Neuronal stem cell (in vitro differentiated cells): ENCODE data around the gene MLLT3.
"Not testable (repeated sequence)": the region's sequence is repeated elsewhere in the genome, so short reads cannot be mapped to it uniquely, and the experiment has no call there.

ENCODE experiments used
- DNase-seq: peaks from one replicate; pipeline ENCODE4 v3.0.0-alpha.2; 2013; ENCODE audit warnings: low spot score
- H2AFZ ChIP-seq: one replicate; pipeline ENCODE4 v1.6.1; 2013; ENCODE audit warnings: mild to moderate bottlenecking, low read length, inconsistent platforms
- H2AK5ac ChIP-seq: 2 replicates; pipeline ENCODE4 v1.6.1; 2013; ENCODE audit warnings: low read depth, mild to moderate bottlenecking, inconsistent platforms, low read length, moderate library complexity, mixed read lengths
- H2BK120ac ChIP-seq: 2 replicates; pipeline ENCODE4 v1.6.1; 2013; ENCODE audit warnings: low read depth, mild to moderate bottlenecking, inconsistent platforms, low read length, moderate library complexity, mixed read lengths
- H2BK12ac ChIP-seq: one replicate; pipeline ENCODE4 v1.6.1; 2013; ENCODE audit warnings: low read length, inconsistent platforms
- H2BK15ac ChIP-seq: 2 replicates; pipeline ENCODE4 v1.6.1; 2013; ENCODE audit warnings: mild to moderate bottlenecking, low read length, inconsistent platforms, mixed read lengths
- H2BK5ac ChIP-seq: one replicate; pipeline ENCODE4 v1.6.1; 2013; ENCODE audit warnings: inconsistent platforms, mild to moderate bottlenecking, low read length, moderate library complexity
- H3K14ac ChIP-seq: one replicate; pipeline ENCODE4 v1.6.1; 2013; ENCODE audit warnings: low read length, inconsistent platforms
- H3K18ac ChIP-seq: 2 replicates; pipeline ENCODE4 v1.6.1; 2013; ENCODE audit warnings: low read length, inconsistent platforms
- H3K23ac ChIP-seq: 2 replicates; pipeline ENCODE4 v1.6.1; 2013; ENCODE audit warnings: low read depth, mild to moderate bottlenecking, mixed read lengths, low read length, inconsistent platforms; ENCODE audit not compliant: poor library complexity
- H3K27ac ChIP-seq: replicated peaks from 3 replicates; pipeline ENCODE4 v1.5.1; 2013; ENCODE audit warnings: low read length, inconsistent platforms
- H3K27me3 ChIP-seq, 3 experiments: 2 replicates each; pipeline ENCODE4 v1.6.1; 2013; ENCODE audit warnings: low read length in 3 of 3, mild to moderate bottlenecking in 2 of 3, inconsistent platforms in 1 of 3, low read depth in 1 of 3, mixed read lengths in 1 of 3, moderate library complexity in 1 of 3; ENCODE audit not compliant: control insufficient read depth in 3 of 3, insufficient read depth in 3 of 3
- H3K36me3 ChIP-seq, 2 donors: replicated peaks in 1 of 2; 2 replicates each; pipeline ENCODE4 v1.6.1; 2013; ENCODE audit warnings: low read length in 2 of 2; ENCODE audit not compliant: control insufficient read depth in 2 of 2, insufficient read depth in 2 of 2
- H3K4ac ChIP-seq: 2 replicates; pipeline ENCODE4 v1.6.1; 2013; ENCODE audit warnings: inconsistent platforms, mild to moderate bottlenecking, low read length, moderate library complexity
- H3K4me1 ChIP-seq, 2 donors: 1 replicate in 1 of 2; 2 replicates in 1 of 2; pipeline ENCODE4 v1.6.1; 2013; ENCODE audit warnings: low read length in 2 of 2, low read depth in 1 of 2; ENCODE audit not compliant: control insufficient read depth in 2 of 2, insufficient read depth in 1 of 2
- H3K4me2 ChIP-seq: one replicate; pipeline ENCODE4 v1.6.1; 2013; ENCODE audit warnings: mild to moderate bottlenecking, low read length, inconsistent platforms; ENCODE audit not compliant: insufficient read depth, poor library complexity, severe bottlenecking
- H3K4me3 ChIP-seq, 2 donors: 2 replicates each; pipeline ENCODE4 v1.5.1; 2013; ENCODE audit warnings: low read length in 2 of 2, mild to moderate bottlenecking in 2 of 2, inconsistent platforms in 1 of 2, moderate library complexity in 1 of 2
- H3K79me1 ChIP-seq: one replicate; pipeline ENCODE4 v1.6.1; 2013; ENCODE audit warnings: low read depth, mild to moderate bottlenecking, inconsistent platforms, low read length, moderate library complexity
- H3K9ac ChIP-seq: one replicate; pipeline ENCODE4 v1.6.1; 2013; ENCODE audit warnings: mild to moderate bottlenecking, low read depth, low read length, inconsistent platforms; ENCODE audit not compliant: poor library complexity
- H3K9me3 ChIP-seq, 2 donors: replicated peaks in 1 of 2; 2 replicates each; pipeline versions ENCODE3 to v1.6.1; 2013; ENCODE audit warnings: low read length in 2 of 2, mild to moderate bottlenecking in 2 of 2, inconsistent platforms in 1 of 2, low read depth in 1 of 2, mixed read lengths in 1 of 2, moderate library complexity in 1 of 2; ENCODE audit not compliant: control insufficient read depth in 2 of 2, insufficient read depth in 1 of 2
- H4K8ac ChIP-seq: one replicate; pipeline ENCODE4 v1.6.1; 2013; ENCODE audit warnings: low read depth, mild to moderate bottlenecking, inconsistent platforms, low read length, moderate library complexity
- H4K91ac ChIP-seq: one replicate; pipeline ENCODE4 v1.6.1; 2013; ENCODE audit warnings: low read length, low read depth, mild to moderate bottlenecking, inconsistent platforms; ENCODE audit not compliant: poor library complexity
- WGBS, 2 donors: extraction: QIAGEN DNeasy Blood & Tissue Kit; methylation state at CpG; one replicate each; pipeline ENCODE4 v1.1.7; 2013; ENCODE audit warnings: missing lambda C conversion rate in 2 of 2, mixed read lengths in 1 of 2; ENCODE audit not compliant: insufficient read length in 2 of 2, insufficient replicate concordance in 1 of 2; ENCODE audit errors: extremely low coverage in 2 of 2; 5-methylcytosine and 5-hydroxymethylcytosine counted together

The MLLT3 gene

GRCh38 chr9:20583088-20583487 is 39.2 kb downstream of the MLLT3 start:
- not testable (repeated sequence) for H3K79me1 ChIP-seq, H3K27ac ChIP-seq, H3K9ac ChIP-seq, H2BK5ac ChIP-seq, H3K4me2 ChIP-seq, H3K4me3 ChIP-seq, H2AK5ac ChIP-seq, H4K8ac ChIP-seq, DNase-seq, H2BK120ac ChIP-seq, H3K9me3 ChIP-seq, H3K23ac ChIP-seq, H4K91ac ChIP-seq, H3K4me1 ChIP-seq, H3K27me3 ChIP-seq, H2AFZ ChIP-seq, H2BK15ac ChIP-seq, H2BK12ac ChIP-seq, H3K4ac ChIP-seq, H3K18ac ChIP-seq, H3K36me3 ChIP-seq
- peak overlapping the region; percentile 91 for H3K14ac ChIP-seq
- no CpG with 5 or more reads among the region's 4 CpGs for WGBS, 2 donors

GRCh38 chr9:20582150-20582549 is 40.1 kb downstream of the MLLT3 start:
- no peak overlapping the region for H2AFZ ChIP-seq
- no peak overlapping the region for H4K91ac ChIP-seq
- no peaks in the 10 kb centered on the region for H3K4me1 ChIP-seq
- no peak overlapping the region for H2BK5ac ChIP-seq
- H3K9me3 ChIP-seq = no peaks in the 10 kb centered on the region
- no peak overlapping the region for H2BK120ac ChIP-seq
- H2AK5ac ChIP-seq = no peak overlapping the region
- no peak for DNase-seq
- WGBS, 2 donors = 100% methylated on average over 1 of the region's 3 CpGs; no CpG with 5 or more reads in 1 of the 2 donors
- H3K23ac ChIP-seq = no peak overlapping the region
- no peaks in the 10 kb centered on the region for H3K79me1 ChIP-seq
- no peaks in the 10 kb centered on the region for H3K27me3 ChIP-seq
- H3K4ac ChIP-seq = no peak overlapping the region
- no peak overlapping the region for H3K9ac ChIP-seq
- no peak overlapping the region for H3K18ac ChIP-seq
- H3K4me3 ChIP-seq = no peak overlapping the region
- no peaks in the 10 kb centered on the region for H3K36me3 ChIP-seq
- no peak overlapping the region for H4K8ac ChIP-seq
- no peak overlapping the region for H3K14ac ChIP-seq
- no peak overlapping the region for H3K4me2 ChIP-seq
- H2BK12ac ChIP-seq = no peak overlapping the region
- no peak overlapping the region for H2BK15ac ChIP-seq
- no peak overlapping the region for H3K27ac ChIP-seq

- no peak overlapping the region for H3K23ac ChIP-seq
- peaks cover 0 to 6% of the 10 kb centered on the region in 2 donors for H3K9me3 ChIP-seq
- H3K18ac ChIP-seq = no peak overlapping the region
- H3K4ac ChIP-seq = no peak overlapping the region
- no peak overlapping the region for H2BK5ac ChIP-seq
- H4K8ac ChIP-seq = no peak overlapping the region
- no peak overlapping the region for H3K9ac ChIP-seq
- H2BK12ac ChIP-seq = no peak overlapping the region
- no CpG with 5 or more reads among the region's 2 CpGs for WGBS, 2 donors
- DNase-seq = no peak
- no peak overlapping the region for H4K91ac ChIP-seq
- no peaks in the 10 kb centered on the region for H3K27me3 ChIP-seq
- no peaks in the 10 kb centered on the region for H3K36me3 ChIP-seq
- no peaks in the 10 kb centered on the region for H3K79me1 ChIP-seq
- no peak overlapping the region for H3K4me2 ChIP-seq
- H2AFZ ChIP-seq = no peak overlapping the region
- H2BK15ac ChIP-seq = no peak overlapping the region
- H3K4me1 ChIP-seq = no peaks in the 10 kb centered on the region
- H3K14ac ChIP-seq = no peak overlapping the region
- no peak overlapping the region for H3K27ac ChIP-seq
- no peak overlapping the region for H2BK120ac ChIP-seq
- no peak overlapping the region for H3K4me3 ChIP-seq
- H2AK5ac ChIP-seq = no peak overlapping the region
Observed at GRCh38 chr9:20580673-20581072, 41.6 kb downstream of the MLLT3 start.

- H4K8ac ChIP-seq = no peak overlapping the region
- H3K27me3 ChIP-seq = no peaks in the 10 kb centered on the region
- H3K36me3 ChIP-seq = no peaks in the 10 kb centered on the region
- DNase-seq = no peak
- peaks cover 0 to 11% of the 10 kb centered on the region in 2 donors for H3K9me3 ChIP-seq
- H3K4me1 ChIP-seq = no peaks in the 10 kb centered on the region
- no peak overlapping the region for H3K14ac ChIP-seq
- H3K79me1 ChIP-seq = no peaks in the 10 kb centered on the region
- no CpG with 5 or more reads among the region's 2 CpGs for WGBS, 2 donors
- H2BK15ac ChIP-seq = no peak overlapping the region
- no peak overlapping the region for H3K4me3 ChIP-seq
- H3K4ac ChIP-seq = no peak overlapping the region
- H2AFZ ChIP-seq = no peak overlapping the region
- H2BK120ac ChIP-seq = no peak overlapping the region
- H3K18ac ChIP-seq = no peak overlapping the region
- no peak overlapping the region for H3K4me2 ChIP-seq
- H2BK5ac ChIP-seq = no peak overlapping the region
- H3K9ac ChIP-seq = no peak overlapping the region
- no peak overlapping the region for H2AK5ac ChIP-seq
- no peak overlapping the region for H3K23ac ChIP-seq
- H4K91ac ChIP-seq = no peak overlapping the region
- H3K27ac ChIP-seq = no peak overlapping the region
- no peak overlapping the region for H2BK12ac ChIP-seq
Observed at GRCh38 chr9:20579524-20580314, 42.6 kb downstream of the MLLT3 start.
